ENCODE measurements around the gene TIFAB.

DNA sequence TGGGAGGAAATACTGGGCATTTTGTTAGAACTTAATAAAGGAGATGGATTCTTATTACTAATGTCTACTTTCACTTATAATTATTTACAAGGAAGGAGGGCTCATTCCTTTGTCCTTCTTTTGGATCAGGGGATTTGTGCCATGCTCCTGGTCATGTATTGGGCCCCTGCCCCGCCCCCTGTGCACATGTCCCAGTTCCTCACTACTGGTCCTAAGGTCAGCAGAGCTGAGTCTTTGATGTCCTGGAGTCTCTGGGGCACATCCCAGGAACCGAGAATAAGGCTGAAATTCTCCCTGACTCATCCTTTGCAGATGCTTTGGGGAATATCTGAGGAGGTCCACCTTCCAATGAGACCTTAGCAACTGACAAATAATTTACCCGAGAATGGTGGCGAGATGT is 19.6 kb upstream of the TIFAB start:
- TF ChIP-seq, protein P1, sequence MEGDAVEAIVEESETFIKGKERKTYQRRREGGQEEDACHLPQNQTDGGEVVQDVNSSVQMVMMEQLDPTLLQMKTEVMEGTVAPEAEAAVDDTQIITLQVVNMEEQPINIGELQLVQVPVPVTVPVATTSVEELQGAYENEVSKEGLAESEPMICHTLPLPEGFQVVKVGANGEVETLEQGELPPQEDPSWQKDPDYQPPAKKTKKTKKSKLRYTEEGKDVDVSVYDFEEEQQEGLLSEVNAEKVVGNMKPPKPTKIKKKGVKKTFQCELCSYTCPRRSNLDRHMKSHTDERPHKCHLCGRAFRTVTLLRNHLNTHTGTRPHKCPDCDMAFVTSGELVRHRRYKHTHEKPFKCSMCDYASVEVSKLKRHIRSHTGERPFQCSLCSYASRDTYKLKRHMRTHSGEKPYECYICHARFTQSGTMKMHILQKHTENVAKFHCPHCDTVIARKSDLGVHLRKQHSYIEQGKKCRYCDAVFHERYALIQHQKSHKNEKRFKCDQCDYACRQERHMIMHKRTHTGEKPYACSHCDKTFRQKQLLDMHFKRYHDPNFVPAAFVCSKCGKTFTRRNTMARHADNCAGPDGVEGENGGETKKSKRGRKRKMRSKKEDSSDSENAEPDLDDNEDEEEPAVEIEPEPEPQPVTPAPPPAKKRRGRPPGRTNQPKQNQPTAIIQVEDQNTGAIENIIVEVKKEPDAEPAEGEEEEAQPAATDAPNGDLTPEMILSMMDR (IDR thresholded peaks at IDR 0.05) = no peak
- TF ChIP-seq POLR2A (IDR thresholded peaks at IDR 0.05) (no peak), POLR2AphosphoS5 (IDR thresholded peaks at IDR 0.05; ENCODE audit: insufficient read depth in 1 of 2, low read depth in 1 of 2) (no peak)
